ENCODE data around the gene KCTD14. TPM values are rescaled to one million over a fixed set of nuclear protein-coding genes. Genes with fewer than 3 reads are reported as not detected.
"Not testable (repeated sequence)": the region's sequence is repeated elsewhere in the genome, so short reads cannot be mapped to it uniquely, and the experiment has no call there.

KCTD14 gene
- total RNA-seq, 2 donors from 2014 or later, result 19.5 to 19.7 TPM

DNA sequence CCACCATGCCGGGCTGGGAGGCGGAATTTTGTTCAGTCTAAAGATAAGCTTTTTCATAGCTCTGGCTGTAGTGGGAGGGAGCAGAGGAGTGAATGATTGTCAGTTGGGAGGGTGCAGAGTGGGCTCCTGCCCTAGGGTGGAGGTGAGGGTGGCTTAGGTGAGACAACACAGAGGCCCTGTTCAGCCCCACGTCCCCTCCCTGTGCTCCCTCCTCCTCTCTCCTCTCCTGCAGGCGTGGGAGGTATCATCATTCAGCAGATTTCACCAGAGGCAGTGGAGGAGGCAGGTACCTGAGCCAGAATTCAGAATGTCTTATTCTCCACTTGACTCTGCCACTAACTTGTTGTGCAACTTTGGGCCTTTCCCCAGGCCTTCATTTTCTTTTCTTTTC lies 38.8 kb upstream of the KCTD14 start:
- Histone ChIP-seq H3K27me3 (no peaks in the 10 kb centered on the region), H3K9ac (ENCODE audit: low read depth in 2 of 2, low read length in 2 of 2) (no peak overlapping the region), H3K4me1 (no peaks in the 10 kb centered on the region), H3K4me3 (no peak overlapping the region), H3K9me3 (no peaks in the 10 kb centered on the region), H3K36me3 (no peaks in the 10 kb centered on the region), H3K27ac (no peak overlapping the region)
- no peak for DNase-seq
- intact Hi-C loops (cut with DNase I), result no loop called here
- TF ChIP-seq CTCF (IDR thresholded peaks at IDR 0.05), result no peak

DNA sequence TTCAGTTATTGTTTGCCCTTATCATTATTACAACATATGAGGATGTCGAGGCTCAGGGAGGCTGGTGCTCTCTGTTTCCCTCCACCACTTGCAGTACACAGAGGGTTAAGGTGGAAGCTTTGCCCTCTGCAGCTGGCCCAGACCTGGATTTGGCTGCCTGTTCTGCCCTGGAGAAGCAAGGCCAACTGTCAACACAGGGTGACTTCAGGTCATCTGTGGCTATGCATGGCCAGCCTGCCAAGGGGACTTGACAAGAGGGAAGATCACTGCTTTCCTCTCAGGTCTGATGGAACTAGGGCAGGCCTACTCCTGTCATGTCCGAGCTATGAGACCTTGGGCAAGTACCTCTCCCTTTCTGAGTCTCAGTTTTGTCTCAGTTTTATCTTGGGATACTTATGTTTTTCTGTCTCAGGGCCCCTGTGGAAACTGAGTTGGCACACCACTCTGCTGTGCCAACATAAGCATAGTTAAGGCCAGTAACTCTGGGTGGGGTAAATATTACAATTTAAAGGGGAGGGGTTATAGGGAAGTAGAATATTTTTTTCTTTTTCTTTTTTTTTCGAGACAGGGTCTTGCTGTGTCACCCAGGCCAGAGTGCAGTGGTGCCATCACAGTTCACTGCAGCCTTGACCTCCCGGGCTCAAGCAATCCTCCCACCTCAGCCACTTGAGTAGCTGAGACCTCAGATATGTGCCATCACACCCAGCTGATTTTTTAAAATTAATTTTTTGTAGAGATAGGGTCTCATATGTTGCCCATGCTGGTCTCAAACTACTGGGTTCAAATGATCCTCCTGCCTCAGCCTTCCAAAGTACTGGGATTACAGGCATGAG lies 38.2 kb upstream of the KCTD14 start:
- no peak for DNase-seq
- H3K27ac ChIP-seq, result no peak overlapping the region
- H3K4me3 ChIP-seq, result no peak overlapping the region
- intact Hi-C loops (cut with DNase I), result no loop called here
- H3K4me1 ChIP-seq, result no peaks in the 10 kb centered on the region
- TF ChIP-seq CTCF (IDR thresholded peaks at IDR 0.05), result no peak
- H3K9me3 ChIP-seq, result no peaks in the 10 kb centered on the region
- H3K36me3 ChIP-seq, result no peaks in the 10 kb centered on the region
- no peaks in the 10 kb centered on the region for H3K27me3 ChIP-seq
- H3K9ac ChIP-seq (ENCODE audit: low read depth in 2 of 2, low read length in 2 of 2), result no peak overlapping the region

DNA sequence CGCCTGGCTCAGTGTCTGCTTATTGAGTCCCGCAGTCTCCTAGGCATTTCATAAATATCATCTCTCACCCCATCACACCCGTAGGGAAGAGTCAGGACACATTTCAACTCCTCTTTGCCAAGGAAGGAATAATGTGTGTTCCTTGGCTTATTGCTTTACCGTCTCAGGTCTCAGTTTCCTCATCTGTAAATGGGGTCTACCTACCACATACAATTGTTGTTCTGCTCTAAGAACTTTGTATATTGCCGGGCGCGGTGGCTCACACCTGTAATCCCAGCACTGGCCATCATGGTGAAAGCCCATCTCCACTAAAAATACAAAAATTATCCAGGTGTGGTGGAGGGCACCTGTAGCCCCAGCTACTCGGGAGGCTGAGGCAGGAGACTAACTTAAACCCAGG lies 37.5 kb upstream of the KCTD14 start:
- no peak for DNase-seq
- H3K4me1 ChIP-seq, result no peaks in the 10 kb centered on the region
- H3K9me3 ChIP-seq, result no peaks in the 10 kb centered on the region
- no peak overlapping the region for H3K9ac ChIP-seq (ENCODE audit: low read depth in 2 of 2, low read length in 2 of 2)
- intact Hi-C loops (cut with DNase I), result no loop called here
- H3K36me3 ChIP-seq, result no peaks in the 10 kb centered on the region
- no peaks in the 10 kb centered on the region for H3K27me3 ChIP-seq
- no peak overlapping the region for H3K4me3 ChIP-seq
- no peak overlapping the region for H3K27ac ChIP-seq
- no peak for TF ChIP-seq CTCF (IDR thresholded peaks at IDR 0.05)

GRCh38 chr11:78059749-78060328 lies 36.8 kb upstream of the KCTD14 start:
- H3K4me1 ChIP-seq; H3K4me3 ChIP-seq; H3K27me3 ChIP-seq; H3K9me3 ChIP-seq; H3K36me3 ChIP-seq; H3K27ac ChIP-seq; H3K9ac ChIP-seq (ENCODE audit: low read depth in 2 of 2, low read length in 2 of 2); DNase-seq; intact Hi-C loops (cut with DNase I): not testable (repeated sequence)

- Histone ChIP-seq H3K27ac (no peak overlapping the region), H3K9me3 (no peaks in the 10 kb centered on the region), H3K27me3 (no peaks in the 10 kb centered on the region), H3K9ac (ENCODE audit: low read depth in 2 of 2, low read length in 2 of 2) (no peak overlapping the region), H3K4me1 (no peaks in the 10 kb centered on the region), H3K4me3 (no peak overlapping the region), H3K36me3 (no peaks in the 10 kb centered on the region)
- no peak for TF ChIP-seq CTCF (IDR thresholded peaks at IDR 0.05)
- intact Hi-C loops (cut with DNase I), result no loop called here
- DNase-seq, result no peak
Measured at GRCh38 chr11:78057462-78058055, 34.5 kb upstream of the KCTD14 start.

- Histone ChIP-seq H3K4me1 (no peaks in the 10 kb centered on the region), H3K9me3 (no peaks in the 10 kb centered on the region), H3K27ac (no peak overlapping the region), H3K4me3 (no peak overlapping the region), H3K36me3 (no peaks in the 10 kb centered on the region), H3K9ac (ENCODE audit: low read depth in 2 of 2, low read length in 2 of 2) (no peak overlapping the region), H3K27me3 (no peaks in the 10 kb centered on the region)
- intact Hi-C loops (cut with DNase I), result no loop called here
- no peak for TF ChIP-seq CTCF (IDR thresholded peaks at IDR 0.05)
- no peak for DNase-seq
Measured at GRCh38 chr11:78056093-78056492, 33.0 kb upstream of the KCTD14 start.
